Measurements from ENCODE around the gene SYCN. TPM values are rescaled to one million over a fixed set of nuclear protein-coding genes. Genes with fewer than 3 reads are reported as not detected.

The SYCN gene
- total RNA-seq, 3 donors from 2014 or later (not counting 1 experiment from before 2014, with no cell fraction given): not detected

DNA sequence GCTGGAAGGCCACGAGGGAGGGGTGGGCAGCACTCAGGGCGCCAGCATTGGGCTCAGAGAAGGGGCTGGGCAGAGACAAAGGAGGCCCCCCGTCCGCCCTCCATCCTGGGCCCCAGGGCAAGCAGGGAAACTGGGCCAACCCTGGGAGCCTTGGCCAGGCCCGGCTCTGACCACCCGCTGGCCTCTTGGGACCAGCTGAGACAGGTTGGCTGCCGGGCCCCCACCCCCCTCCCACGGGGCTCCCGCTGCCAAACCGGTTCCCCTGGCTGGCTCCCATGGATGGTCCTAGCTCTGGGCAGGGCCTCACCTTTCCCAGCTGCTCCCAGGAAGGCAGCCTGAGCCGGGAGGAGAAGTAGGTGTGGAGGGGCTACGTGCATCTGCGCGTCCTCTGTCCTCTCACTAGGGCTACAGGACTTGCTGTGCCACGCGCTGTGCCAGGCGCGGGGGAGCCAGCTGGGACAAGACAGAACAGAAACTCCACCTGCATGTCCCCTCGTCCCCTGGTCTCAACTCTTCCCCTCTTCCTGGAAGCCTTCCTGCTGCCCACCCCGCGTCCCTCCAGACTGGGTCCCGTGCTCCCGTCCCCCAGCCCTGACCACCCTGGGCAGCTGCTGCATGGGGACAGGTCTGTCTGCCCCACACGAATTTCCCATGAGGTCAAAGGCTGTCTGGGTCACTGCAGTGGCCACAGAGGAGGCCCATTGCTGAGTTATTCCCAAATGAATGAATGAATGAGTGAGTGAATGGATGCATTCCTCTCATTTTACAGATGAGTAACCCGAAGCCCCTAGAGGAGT, 36.4 kb downstream of the SYCN start:
- Histone ChIP-seq H3K9me3 (ENCODE audit: control insufficient read depth, insufficient read depth, low read length) (no peaks in the 10 kb centered on the region), H3K36me3 (ENCODE audit: control insufficient read depth, insufficient read depth, low read length) (peaks cover 5% of the 10 kb centered on the region), H3K27ac (ENCODE audit: low read length) (no peak overlapping the region), H3K4me1 (ENCODE audit: control insufficient read depth, insufficient read depth, low read length) (peaks cover 5% of the 10 kb centered on the region), H3K4me3 (ENCODE audit: low read length) (no peak overlapping the region), H3K27me3 (ENCODE audit: control insufficient read depth, insufficient read depth, low read length) (no peaks in the 10 kb centered on the region)
- TF ChIP-seq, protein P1, sequence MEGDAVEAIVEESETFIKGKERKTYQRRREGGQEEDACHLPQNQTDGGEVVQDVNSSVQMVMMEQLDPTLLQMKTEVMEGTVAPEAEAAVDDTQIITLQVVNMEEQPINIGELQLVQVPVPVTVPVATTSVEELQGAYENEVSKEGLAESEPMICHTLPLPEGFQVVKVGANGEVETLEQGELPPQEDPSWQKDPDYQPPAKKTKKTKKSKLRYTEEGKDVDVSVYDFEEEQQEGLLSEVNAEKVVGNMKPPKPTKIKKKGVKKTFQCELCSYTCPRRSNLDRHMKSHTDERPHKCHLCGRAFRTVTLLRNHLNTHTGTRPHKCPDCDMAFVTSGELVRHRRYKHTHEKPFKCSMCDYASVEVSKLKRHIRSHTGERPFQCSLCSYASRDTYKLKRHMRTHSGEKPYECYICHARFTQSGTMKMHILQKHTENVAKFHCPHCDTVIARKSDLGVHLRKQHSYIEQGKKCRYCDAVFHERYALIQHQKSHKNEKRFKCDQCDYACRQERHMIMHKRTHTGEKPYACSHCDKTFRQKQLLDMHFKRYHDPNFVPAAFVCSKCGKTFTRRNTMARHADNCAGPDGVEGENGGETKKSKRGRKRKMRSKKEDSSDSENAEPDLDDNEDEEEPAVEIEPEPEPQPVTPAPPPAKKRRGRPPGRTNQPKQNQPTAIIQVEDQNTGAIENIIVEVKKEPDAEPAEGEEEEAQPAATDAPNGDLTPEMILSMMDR (IDR thresholded peaks at IDR 0.05): no peak
- DNase-seq (no peak), ATAC-seq (no peak)
- peaks cover 5 to 17% of the 10 kb centered on the region in 2 donors for H3K4me1 Mint-ChIP-seq
- no peaks in the 10 kb centered on the region for H3K36me3 Mint-ChIP-seq
- intact Hi-C loops (cut with micrococcal nuclease): no loop called here
- WGBS (ENCODE audit: insufficient coverage): 93% methylated on average over 25 of the region's 25 CpGs
- H3K27me3 Mint-ChIP-seq (ENCODE audit: low read depth in 2 of 2): no peaks in the 10 kb centered on the region
- H3K27ac Mint-ChIP-seq: peak overlapping the region in 1 of 2 donors; percentile 56
- no peak overlapping the region for H3K4me3 Mint-ChIP-seq
- H3K9me3 Mint-ChIP-seq: no peaks in the 10 kb centered on the region

DNA sequence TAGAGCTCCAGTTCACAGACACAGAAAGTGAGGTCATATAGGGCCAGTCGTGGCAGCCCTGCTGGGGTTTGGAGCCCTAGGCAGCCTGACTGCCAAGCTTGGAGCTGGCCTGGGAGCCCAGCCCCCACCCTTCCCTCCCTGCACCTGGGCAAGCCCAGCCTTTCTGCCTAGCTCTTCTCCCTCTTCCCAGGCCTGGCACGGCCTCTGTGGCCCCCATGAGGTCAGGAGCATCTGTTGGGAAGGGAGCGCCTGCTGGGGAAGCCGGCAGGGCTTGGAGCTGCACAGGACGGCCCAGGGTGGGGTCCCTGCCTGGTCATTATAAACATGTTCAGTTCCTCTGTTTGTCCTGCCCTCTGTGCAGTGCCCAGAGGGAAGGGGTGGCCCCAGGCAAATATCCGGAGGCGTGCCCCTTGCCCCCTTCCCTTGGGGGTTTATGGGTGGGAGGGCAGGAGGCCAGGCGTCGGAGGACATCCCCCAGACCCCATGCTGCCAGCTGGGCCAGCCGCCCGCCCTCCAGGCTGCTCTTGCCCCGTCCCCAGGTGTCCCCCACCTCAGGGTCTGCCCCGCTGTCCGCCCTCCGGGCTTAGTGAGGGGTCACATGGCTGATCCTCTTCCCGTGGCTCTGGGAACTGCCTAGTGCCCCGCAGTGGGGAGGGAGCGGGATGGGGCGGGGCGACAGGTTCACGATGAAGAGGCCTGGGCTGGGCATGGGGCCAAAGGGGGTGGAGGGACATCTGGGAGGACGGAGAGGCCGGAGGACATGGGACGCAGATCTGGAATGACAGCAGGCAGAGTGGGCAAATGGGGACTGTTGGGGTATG, 37.3 kb downstream of the SYCN start:
- H3K27ac Mint-ChIP-seq: no peak overlapping the region
- no peaks in the 10 kb centered on the region for H3K27me3 Mint-ChIP-seq (ENCODE audit: low read depth in 2 of 2)
- Histone ChIP-seq H3K9me3 (ENCODE audit: control insufficient read depth, insufficient read depth, low read length) (no peaks in the 10 kb centered on the region), H3K27me3 (ENCODE audit: control insufficient read depth, insufficient read depth, low read length) (no peaks in the 10 kb centered on the region), H3K4me3 (ENCODE audit: low read length) (no peak overlapping the region), H3K36me3 (ENCODE audit: control insufficient read depth, insufficient read depth, low read length) (peaks cover 5% of the 10 kb centered on the region), H3K27ac (ENCODE audit: low read length) (no peak overlapping the region), H3K4me1 (ENCODE audit: control insufficient read depth, insufficient read depth, low read length) (peaks cover 7% of the 10 kb centered on the region)
- H3K4me3 Mint-ChIP-seq: no peak overlapping the region
- no peaks in the 10 kb centered on the region for H3K36me3 Mint-ChIP-seq
- 94% methylated on average over 24 of the region's 24 CpGs for WGBS (ENCODE audit: insufficient coverage)
- ATAC-seq (no peak), DNase-seq (no peak)
- intact Hi-C loops (cut with micrococcal nuclease): no loop called here
- H3K4me1 Mint-ChIP-seq: peaks cover 9 to 21% of the 10 kb centered on the region in 2 donors
- H3K9me3 Mint-ChIP-seq: no peaks in the 10 kb centered on the region
- TF ChIP-seq, protein P1 (IDR thresholded peaks at IDR 0.05): no peak

DNA sequence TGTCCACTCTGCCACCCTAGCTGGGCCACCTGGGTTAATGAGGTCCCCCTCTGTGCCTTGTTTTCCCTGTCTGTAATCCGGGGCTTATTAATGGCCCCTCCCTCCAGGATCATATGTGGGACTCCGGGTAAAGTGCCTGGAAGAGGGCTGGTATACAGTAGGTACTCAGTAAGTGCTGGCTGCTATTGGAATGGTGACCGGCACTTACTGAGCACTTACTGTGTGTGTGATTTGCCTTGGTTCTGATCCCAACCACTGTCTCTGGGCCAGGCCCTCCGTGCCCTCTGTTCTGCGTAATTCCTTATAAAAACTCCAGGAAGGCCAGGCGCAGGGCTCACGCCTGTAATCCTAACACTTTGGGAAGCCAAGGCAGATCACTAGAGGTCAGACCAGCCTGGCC, 38.2 kb downstream of the SYCN start:
- DNase-seq: no peak
- no peaks in the 10 kb centered on the region for H3K9me3 Mint-ChIP-seq
- H3K4me3 ChIP-seq (ENCODE audit: low read length): no peak overlapping the region
- 92% methylated on average over 7 of the region's 7 CpGs for WGBS (ENCODE audit: insufficient coverage)
- peaks cover 13% of the 10 kb centered on the region for H3K4me1 ChIP-seq (ENCODE audit: control insufficient read depth, insufficient read depth, low read length)
- no peak overlapping the region for H3K4me3 Mint-ChIP-seq
- no peaks in the 10 kb centered on the region for H3K27me3 ChIP-seq (ENCODE audit: control insufficient read depth, insufficient read depth, low read length)
- intact Hi-C loops (cut with micrococcal nuclease): no loop called here
- ATAC-seq: no peak
- H3K36me3 ChIP-seq (ENCODE audit: control insufficient read depth, insufficient read depth, low read length): peaks cover 5% of the 10 kb centered on the region
- TF ChIP-seq, protein P1 (IDR thresholded peaks at IDR 0.05): no peak
- H3K27me3 Mint-ChIP-seq (ENCODE audit: low read depth in 2 of 2): no peaks in the 10 kb centered on the region
- no peak overlapping the region for H3K27ac ChIP-seq (ENCODE audit: low read length)
- H3K27ac Mint-ChIP-seq: no peak overlapping the region
- H3K36me3 Mint-ChIP-seq: no peaks in the 10 kb centered on the region
- H3K9me3 ChIP-seq (ENCODE audit: control insufficient read depth, insufficient read depth, low read length): no peaks in the 10 kb centered on the region
- peaks cover 9 to 28% of the 10 kb centered on the region in 2 donors for H3K4me1 Mint-ChIP-seq

Data from natural killer cell (primary cell).